ENCODE data around the gene MCAT.

Gene MCAT

GRCh38 chr22:43172191-43172590, 29.0 kb upstream of the MCAT start:
- no peak for DNase-seq

GRCh38 chr22:43171607-43172006, 28.4 kb upstream of the MCAT start:
- DNase-seq = no peak

GRCh38 chr22:43171019-43171491, 27.9 kb upstream of the MCAT start:
- DNase-seq = no peak

- DNase-seq = no peak
Measured at GRCh38 chr22:43170131-43170480, 26.9 kb upstream of the MCAT start.

- DNase-seq = no peak
Measured at GRCh38 chr22:43169310-43170130, 26.3 kb upstream of the MCAT start.

- DNase-seq = no peak
Measured at GRCh38 chr22:43168471-43169309, 25.5 kb upstream of the MCAT start.

GRCh38 chr22:43167001-43167589, 23.9 kb upstream of the MCAT start:
- DNase-seq = no peak

GRCh38 chr22:43166132-43166930, 23.1 kb upstream of the MCAT start:
- no peak for DNase-seq

- DNase-seq = no peak
Measured at GRCh38 chr22:43164636-43165035, 21.4 kb upstream of the MCAT start.

- no peak for DNase-seq
Measured at GRCh38 chr22:43163241-43163795, 20.1 kb upstream of the MCAT start.

- DNase-seq = no peak
Measured at GRCh38 chr22:43162412-43163150, 19.4 kb upstream of the MCAT start.

- DNase-seq = no peak
Measured at GRCh38 chr22:43160497-43161126, 17.4 kb upstream of the MCAT start.

- DNase-seq = no peak
Measured at GRCh38 chr22:43159484-43160178, 16.4 kb upstream of the MCAT start.

- no peak for DNase-seq
Measured at GRCh38 chr22:43158778-43159483, 15.7 kb upstream of the MCAT start.

- no peak for DNase-seq
Measured at GRCh38 chr22:43157874-43158546, 14.8 kb upstream of the MCAT start.

GRCh38 chr22:43156413-43156812, 13.2 kb upstream of the MCAT start:
- no peak for DNase-seq

- DNase-seq = no peak
Measured at GRCh38 chr22:43155789-43156188, 12.6 kb upstream of the MCAT start.

GRCh38 chr22:43154887-43155536, 11.8 kb upstream of the MCAT start:
- no peak for DNase-seq

GRCh38 chr22:43153899-43154298, 10.7 kb upstream of the MCAT start:
- DNase-seq = no peak
